Lung (tissue), 12 donors: ENCODE measurements around the gene EGFL8. TPM values are rescaled to one million over a fixed set of nuclear protein-coding genes. Genes with fewer than 3 reads are reported as not detected.
A peak's percentile ranks its signal among the peaks of the same experiment; 100 is the strongest.
"Not testable (repeated sequence)": the region's sequence is repeated elsewhere in the genome, so short reads cannot be mapped to it uniquely, and the experiment has no call there.

Experiments used
- ATAC-seq: fragments of 200-7000 bp; cut with Tn5 transposase; one replicate; pipeline ENCODE4 v1.9.1; 2020; ENCODE audit warnings: moderate number of reproducible peaks; ENCODE audit not compliant: insufficient read depth, low FRiP score
- DNase-seq, 3 donors: peaks; one replicate each; pipeline ENCODE4 v3.0.0-alpha.2; 2013 to 2017
- H3K27ac ChIP-seq, 2 donors: one replicate each; pipeline ENCODE4 v1.5.1; 2013; ENCODE audit warnings: mild to moderate bottlenecking in 2 of 2, moderate library complexity in 2 of 2, control low read depth in 1 of 2, inconsistent platforms in 1 of 2, low read depth in 1 of 2, low read length in 1 of 2
- H3K27me3 ChIP-seq, 3 donors: one replicate each; pipeline ENCODE4 v1.5.1; 2013; ENCODE audit warnings: low read length in 2 of 3; ENCODE audit not compliant: control insufficient read depth in 3 of 3, insufficient read depth in 3 of 3
- H3K36me3 ChIP-seq, 4 donors: one replicate each; pipeline ENCODE4 v1.5.1; 2013; ENCODE audit warnings: low read length in 4 of 4, mild to moderate bottlenecking in 1 of 4, moderate library complexity in 1 of 4; ENCODE audit not compliant: control insufficient read depth in 4 of 4, insufficient read depth in 4 of 4
- H3K4me1 ChIP-seq, 5 donors: one replicate each; pipeline ENCODE4 v1.5.1; 2013; ENCODE audit warnings: low read length in 5 of 5, mild to moderate bottlenecking in 2 of 5, moderate library complexity in 1 of 5; ENCODE audit not compliant: control insufficient read depth in 5 of 5, insufficient read depth in 5 of 5
- H3K4me3 ChIP-seq: one replicate; pipeline ENCODE4 v1.5.1; 2013; ENCODE audit warnings: mild to moderate bottlenecking, control low read depth, moderate library complexity
- H3K9ac ChIP-seq, 2 donors: one replicate each; pipeline ENCODE4 v1.5.1; 2013; ENCODE audit warnings: low read length in 2 of 2, control low read depth in 1 of 2; ENCODE audit not compliant: insufficient read depth in 1 of 2
- H3K9me3 ChIP-seq, 4 donors: one replicate each; pipeline ENCODE4 v1.5.1; 2013; ENCODE audit warnings: low read length in 3 of 4, mild to moderate bottlenecking in 1 of 4, moderate library complexity in 1 of 4; ENCODE audit not compliant: control insufficient read depth in 4 of 4, insufficient read depth in 3 of 4
- CTCF ChIP-seq: IDR thresholded peaks from 2 replicates; pipeline ENCODE4 v1.5.1; 2012; ENCODE audit warnings: mild to moderate bottlenecking; ENCODE audit errors: control extremely low read depth, extremely low read depth
- WGBS, 2 donors: extraction: QIAGEN DNeasy Blood & Tissue Kit; methylation state at CpG; one replicate each; pipeline ENCODE4 v1.1.7; 2013; 5-methylcytosine and 5-hydroxymethylcytosine counted together
- polyA plus RNA-seq, 2 donors: library from polyadenylated mRNA; stranded (reverse); fragments of 200-250 nt; gene quantifications; one replicate each; pipeline ENCODE4 v1.2.1, GENCODE V29; 2013
- total RNA-seq, 2 donors: library from RNA; depleted of rRNA in 1 of 2; stranded (reverse); fragments of >200 nt in 1 of 2; gene quantifications; one replicate each; pipeline ENCODE4 v1.2.1, GENCODE V29; 2014 to 2021
- donor health status: control.
- donor health status: control.
- donor health status: Bipolar disorder and iron deficiency.
- donor health status: healthy.
- donor health status: DM: yes; HTN: yes; CAD: no.

Gene EGFL8
- total and polyA plus RNA-seq, 4 donors = 3.8 to 10.9 (median 10.0) TPM

- no peak for DNase-seq
- Histone ChIP-seq H3K4me3 (no peak overlapping the region), H3K4me1 (peaks cover 0 to 58% (median 17%) of the 10 kb centered on the region in 5 donors), H3K27ac (peak overlapping the region; percentile 88 to 97), H3K9me3 (no peaks in the 10 kb centered on the region), H3K9ac (peak overlapping the region in 1 of 2 donors; percentile 24), H3K36me3 (peaks cover 0 to 13% (median 12%) of the 10 kb centered on the region in 4 donors), H3K27me3 (no peaks in the 10 kb centered on the region)
- TF ChIP-seq CTCF = no peak
- ATAC-seq = no peak
- WGBS, 2 donors = 82 to 83% methylated on average over 8 of the region's 8 CpGs
Observed at GRCh38 chr6:32190911-32191677, 26.7 kb downstream of the EGFL8 start.

GRCh38 chr6:32191696-32192607 lies 27.6 kb downstream of the EGFL8 start:
- Histone ChIP-seq H3K9ac (no peak overlapping the region), H3K9me3 (no peaks in the 10 kb centered on the region), H3K36me3 (peaks cover 0 to 10% (median 8%) of the 10 kb centered on the region in 4 donors), H3K27ac (peak overlapping the region in 1 of 2 donors; percentile 88), H3K4me1 (peaks cover 0 to 54% (median 20%) of the 10 kb centered on the region in 5 donors), H3K4me3 (no peak overlapping the region), H3K27me3 (no peaks in the 10 kb centered on the region)
- WGBS, 2 donors = 46 to 59% methylated on average over 15 of the region's 15 CpGs
- no peak for TF ChIP-seq CTCF
- ATAC-seq = no peak
- no peak for DNase-seq

- Histone ChIP-seq H3K9ac (no peak within 1 kb of the TSS), H3K4me3 (no peak within 1 kb of the TSS), H3K9me3 (no peaks in the 10 kb centered on the region), H3K4me1 (peaks cover 0 to 60% (median 18%) of the 10 kb centered on the region in 5 donors), H3K27ac (peak within 1 kb of the TSS; percentile 62 to 92), H3K27me3 (no peaks in the 10 kb centered on the region), H3K36me3 (peaks cover 0 to 4% (median 2%) of the 10 kb centered on the region in 4 donors)
- 7 to 16% methylated on average over 5 of the region's 5 CpGs for WGBS, 2 donors
- ATAC-seq = no peak
- DNase-seq = peak; percentile 59 to 78 (median 61)
- TF ChIP-seq CTCF = no peak
Observed at GRCh38 chr6:32192608-32193039, 28.2 kb downstream of the EGFL8 start, which contains the start of gene GPSM3. TSS of gene GPSM3 (minus strand) at chr6:32192643. CDS start at chr6:32192513, 130 bp downstream.

- not testable (repeated sequence) for H3K27me3 ChIP-seq, H3K4me3 ChIP-seq, ATAC-seq, H3K36me3 ChIP-seq, DNase-seq, H3K9me3 ChIP-seq, H3K9ac ChIP-seq
- peak overlapping the region; percentile 62 to 92 for H3K27ac ChIP-seq
- peaks cover 0 to 56% (median 17%) of the 10 kb centered on the region in 5 donors for H3K4me1 ChIP-seq
- WGBS, 2 donors = 58 to 68% methylated on average over 13 of the region's 13 CpGs
Observed at GRCh38 chr6:32193096-32193495, 28.7 kb downstream of the EGFL8 start.
